ENCODE measurements around the gene AADAC.

GRCh38 chr3:151766454-151766853, 47.5 kb upstream of the AADAC start:
- TF ChIP-seq ZNF274 (IDR thresholded peaks at IDR 0.05; ENCODE audit: low read depth, low read length) (no peak), SUZ12 (IDR thresholded peaks at IDR 0.05; ENCODE audit: extremely low read depth, insufficient read depth, insufficient read length) (no peak), YY1 (IDR thresholded peaks at IDR 0.05; ENCODE audit: insufficient read depth, insufficient read length) (no peak)

Data from NT2/D1 (cell line).